Lower leg skin (tissue), 3 donors: ENCODE data around the gene OMP.

Experiments
- CTCF ChIP-seq, 3 donors: fragments of 450-650 bp; IDR thresholded peaks; one replicate each; pipeline ENCODE4 v1.5.1; 2016; ENCODE audit warnings: antibody characterized with exemption in 3 of 3, mild to moderate bottlenecking in 3 of 3, moderate library complexity in 2 of 3
- POLR2A ChIP-seq, 2 donors: fragments of 450-650 bp; IDR thresholded peaks; one replicate each; pipeline ENCODE4 v1.6.1; 2016 to 2017; ENCODE audit warnings: antibody characterized with exemption in 2 of 2, mild to moderate bottlenecking in 1 of 2, moderate library complexity in 1 of 2

- no peak for TF ChIP-seq CTCF (IDR thresholded peaks at IDR 0.05)
- no peak for TF ChIP-seq POLR2A (IDR thresholded peaks at IDR 0.05)
Observed at GRCh38 chr11:77093987-77094840, 8.4 kb upstream of the OMP start.
